K562 (cell line): Measurements from ENCODE around the gene THAP8. TPM values are rescaled to one million over a fixed set of nuclear protein-coding genes. Genes with fewer than 3 reads are reported as not detected.
A peak's percentile ranks its signal among the peaks of the same experiment; 100 is the strongest.

Experiments used
- ATAC-seq: fragments of 200-7000 bp; cut with Tn5 transposase; 3 replicates; pipeline ENCODE4 v1.9.1; 2020; ENCODE audit warnings: moderate library complexity
- BruUV-seq: library from RNA; stranded (reverse); fragments of 400-500 nt; replicated peaks from 2 replicates; lab custom pipeline; 2021; lab: Mats Ljungman, UMichigan
- CTCF ChIA-PET: fragments of 300-600 bp; formaldehyde crosslinking; extraction: SDS; loops from one replicate; lab custom pipeline; 2021; ENCODE audit warnings: low intra/inter-chr PET ratio; lab: Yijun Ruan, JAX
- POLR2A ChIA-PET: fragments of 300-600, 350-650 bp; sonication (Branson Sonifier 250); formaldehyde crosslinking; extraction: SDS; loops from one replicate; lab custom pipeline; 2021; ENCODE audit warnings: antibody characterized with exemption, inconsistent platforms; lab: Yijun Ruan, JAX
- DNase-seq, 4 experiments: peaks; one replicate each; pipeline versions ENCODE4 v3.0.0 to v3.0.0-alpha.2; 2011 to 2018; ENCODE audit warnings: low spot score in 3 of 4, mixed read lengths in 3 of 4; ENCODE audit errors: extremely low read depth in 1 of 4
- FAIRE-seq: peaks from 2 replicates; lab custom pipeline; 2011; peaks lifted over from hg19 to GRCh38; lab: Jason Lieb, UNC
- H2AFZ ChIP-seq: 2 replicates; pipeline ENCODE4 v1.6.0; 2011; ENCODE audit warnings: low read depth, low read length, control low read depth, inconsistent platforms
- H3K27ac ChIP-seq: fragments of 200-600 bp; 3 replicates; pipeline ENCODE4 v1.8.0; 2011; ENCODE audit warnings: low read depth, mild to moderate bottlenecking, control low read depth, inconsistent platforms, low read length, moderate library complexity, mixed read lengths; ENCODE audit errors: extremely low read depth
- H3K27me3 ChIP-seq, 2 experiments: fragments of 300-600 bp in 1 of 2; 2 replicates in 1 of 2; 3 replicates in 1 of 2; pipeline versions ENCODE4 v1.6.0 to v1.8.0; 2011; ENCODE audit warnings: inconsistent platforms in 2 of 2, low read length in 2 of 2, mild to moderate bottlenecking in 1 of 2, mixed read lengths in 1 of 2, moderate library complexity in 1 of 2; ENCODE audit not compliant: control insufficient read depth in 2 of 2, insufficient read depth in 2 of 2
- H3K36me3 ChIP-seq: fragments of 300-600 bp; 3 replicates; pipeline ENCODE4 v1.8.0; 2011; ENCODE audit warnings: mild to moderate bottlenecking, low read length, inconsistent platforms; ENCODE audit not compliant: control insufficient read depth, insufficient read depth
- H3K4me1 ChIP-seq, 2 experiments: fragments of 200-600 bp in 1 of 2; replicated peaks in 1 of 2; 2 replicates in 1 of 2; 3 replicates in 1 of 2; pipeline versions ENCODE4 v1.5.1 to v1.8.0; 2011; ENCODE audit warnings: inconsistent platforms in 2 of 2, low read length in 2 of 2, mild to moderate bottlenecking in 1 of 2, mixed read lengths in 1 of 2, moderate library complexity in 1 of 2; ENCODE audit not compliant: control insufficient read depth in 2 of 2, insufficient read depth in 2 of 2
- H3K4me2 ChIP-seq: 2 replicates; pipeline ENCODE4 v1.6.1; 2011; ENCODE audit warnings: low read length, control low read depth, inconsistent platforms, mixed read lengths; ENCODE audit not compliant: insufficient read depth
- H3K4me3 ChIP-seq: fragments of 200-600 bp; sonication (generic), shearing (Covaris generic); 2 replicates; pipeline ENCODE4 v1.5.1; 2016; ENCODE audit warnings: control low read depth, inconsistent platforms
- H3K79me2 ChIP-seq: fragments of 200-600 bp; 3 replicates; pipeline ENCODE4 v1.8.0; 2011; ENCODE audit warnings: low read length, inconsistent platforms; ENCODE audit not compliant: control insufficient read depth, insufficient read depth
- H3K9ac ChIP-seq, 2 experiments: 2 replicates each; pipeline versions ENCODE4 v1.6.0 to v1.6.1; 2011; ENCODE audit warnings: low read depth in 2 of 2, low read length in 2 of 2, control low read depth in 1 of 2, inconsistent platforms in 1 of 2, mild to moderate bottlenecking in 1 of 2, mixed read lengths in 1 of 2; ENCODE audit not compliant: insufficient read depth in 1 of 2
- H3K9me1 ChIP-seq: one replicate; pipeline ENCODE4 v1.6.0; 2011; ENCODE audit warnings: inconsistent platforms, mild to moderate bottlenecking, low read length, moderate library complexity; ENCODE audit not compliant: control insufficient read depth, insufficient read depth
- H3K9me3 ChIP-seq: replicated peaks from 2 replicates; pipeline ENCODE4 v1.5.1; 2011; ENCODE audit warnings: low read depth, low read length, inconsistent platforms; ENCODE audit not compliant: control insufficient read depth, insufficient read depth
- H4K20me1 ChIP-seq: replicated peaks from 2 replicates; pipeline ENCODE4 v1.6.1; 2011; ENCODE audit warnings: low read length, inconsistent platforms, mixed read lengths; ENCODE audit not compliant: control insufficient read depth, insufficient read depth
- ARID2 ChIP-seq: fragments of 450-650 bp; IDR thresholded peaks from 2 replicates; pipeline ENCODE4 v1.6.1; 2017; ENCODE audit warnings: antibody characterized with exemption, mild to moderate bottlenecking
- BMI1 ChIP-seq: fragments of 150-350 bp; IDR thresholded peaks from 2 replicates; pipeline ENCODE4 v1.6.1; 2014; ENCODE audit warnings: low read length
- DEAF1 ChIP-seq: fragments of 450-650 bp; formaldehyde crosslinking; IDR thresholded peaks from 2 replicates; pipeline ENCODE4 v1.4.0; 2020; ENCODE audit warnings: mild to moderate bottlenecking, moderate library complexity
- DPF2 ChIP-seq: fragments of 450-650 bp; IDR thresholded peaks from 2 replicates; pipeline ENCODE4 v1.6.1; 2016
- E2F3 ChIP-seq: fragments of 250-450 bp; sonication (Bioruptor Pico); IDR thresholded peaks from 2 replicates; pipeline ENCODE4 v1.4.0; 2020; ENCODE audit warnings: mild to moderate bottlenecking
- KLF16 ChIP-seq: IDR thresholded peaks from 2 replicates; pipeline ENCODE4 v1.6.1; 2016; ENCODE audit warnings: antibody characterized with exemption
- MAFF ChIP-seq: IDR thresholded peaks from 2 replicates; pipeline ENCODE4 v1.6.1; 2012; ENCODE audit warnings: low read length, improper control_type of control experiment
- NFIC ChIP-seq: fragments of 450-650 bp; IDR thresholded peaks from 2 replicates; pipeline ENCODE4 v1.6.1; 2017; ENCODE audit warnings: mild to moderate bottlenecking, inconsistent platforms
- SAFB ChIP-seq: fragments of 200-400 bp; formaldehyde crosslinking; IDR thresholded peaks from 2 replicates; pipeline ENCODE4 v1.6.1; 2017; ENCODE audit warnings: low read depth, low read length, borderline replicate concordance
- SNIP1 ChIP-seq: fragments of 450-650 bp; IDR thresholded peaks from 2 replicates; pipeline ENCODE4 v1.7.1; 2017; ENCODE audit warnings: low read depth, mild to moderate bottlenecking
- SREBF2 ChIP-seq: sonication (generic); formaldehyde crosslinking; IDR thresholded peaks from 2 replicates; pipeline ENCODE4 v1.4.0; 2020; ENCODE audit warnings: mild to moderate bottlenecking, missing genetic modification reagents
- TCFL5 ChIP-seq: fragments of 250-450 bp; sonication (Bioruptor Pico); conservative IDR thresholded peaks from 2 replicates; pipeline ENCODE4 v1.6.1; 2021; ENCODE audit warnings: mild to moderate bottlenecking, moderate library complexity, matching md5 sums
- WHSC1 ChIP-seq: IDR thresholded peaks from one replicate; pipeline ENCODE4 v1.6.1; 2012; ENCODE audit warnings: low read length, control low read depth, inconsistent platforms
- ZBTB8A ChIP-seq: fragments of 450-650 bp; IDR thresholded peaks from 2 replicates; pipeline ENCODE4 v1.6.1; 2018; ENCODE audit warnings: mild to moderate bottlenecking, moderate library complexity; ENCODE audit not compliant: partially characterized antibody
- ZNF354B ChIP-seq: fragments of 250-450 bp; sonication (Bioruptor Pico); IDR thresholded peaks from 2 replicates; pipeline ENCODE4 v1.4.0; 2020
- ZNF592 ChIP-seq: fragments of 450-650 bp; IDR thresholded peaks from 2 replicates; pipeline ENCODE4 v1.6.1; 2017; ENCODE audit warnings: antibody characterized with exemption, mild to moderate bottlenecking
- ZSCAN29 ChIP-seq: fragments of 450-650 bp; IDR thresholded peaks from 2 replicates; pipeline ENCODE4 v1.6.1; 2017
- WGBS: fragments of 100-300 bp; shearing (Covaris generic); methylation state at CpG from one replicate; pipeline ENCODE4 v1.1.6; 2016; ENCODE audit warnings: low coverage, mixed read lengths; ENCODE audit not compliant: insufficient coverage; ENCODE audit errors: missing lambda C conversion rate; 5-methylcytosine and 5-hydroxymethylcytosine counted together
- in situ Hi-C: fragments of 300-500 bp; cut with MboI; formaldehyde crosslinking; loops from 4 replicates; pipeline ENCODE4 v1.15.0; 2018; ENCODE audit warnings: inconsistent platforms, mixed read lengths
- intact Hi-C: fragments of 100-400 bp; cut with micrococcal nuclease; formaldehyde crosslinking; loops from 2 replicates; pipeline ENCODE4 v1.14.2; 2022
- polyA plus RNA-seq, 8 experiments: library from polyadenylated mRNA; depleted of rRNA in 4 of 8; stranded (reverse) in 5 of 8; unstranded in 3 of 8; fragments of >200 nt; fragmentation: Nextera tagmentation in 2 of 8; fragmentation: Illumina TruSeq in 1 of 8; extraction: Ambion mirVana in 2 of 8; extraction: Trizol in 1 of 8; gene quantifications; 2 replicates each; pipeline versions ENCODE4 v1.2.1 to v1.2.3, GENCODE V29; 2011 to 2014; ENCODE audit warnings: inconsistent platforms in 1 of 8, missing spikeins in 1 of 8
- total RNA-seq, 7 experiments: library from RNA; depleted of rRNA in 6 of 7; stranded (reverse); fragments of >200 nt in 6 of 7; fragmentation: Illumina TruSeq in 2 of 7; extraction: Trizol in 2 of 7; gene quantifications; 2 replicates each; pipeline versions ENCODE4 v1.2.1 to v1.2.3, GENCODE V29; 2011 to 2021; ENCODE audit warnings: low replicate concordance in 1 of 7

THAP8 gene
- total and polyA plus RNA-seq, 9 of the 15 experiments (the other 6 are each of a cell fraction or from before 2014, with no cell fraction given): 0.11 to 2.0 (median 0.94) TPM

GRCh38 chr19:36054119-36054732, at the start of gene THAP8 (continued):
- TF ChIP-seq TCFL5 (CRISPR knock-in tag) (no peak), SAFB (peak; percentile 80; the same call in 1 of the 2 replicates)

GRCh38 chr19:36103040-36103626, 49.0 kb upstream of the THAP8 start:
- FAIRE-seq (no peak), ATAC-seq (no peak), DNase-seq (no peak)
- in situ Hi-C loops (no loop called here), intact Hi-C loops (no loop called here)
- peak overlapping the region; percentile 31; the same call in 1 of the 3 replicates for H3K27ac ChIP-seq
- WGBS: 94% methylated on average over 21 of the region's 24 CpGs
- peaks cover 15 to 54% of the 10 kb centered on the region in 2 experiments; a peak in 4 of 5 replicates for H3K4me1 ChIP-seq
- no peak overlapping the region for H3K4me2 ChIP-seq
- no peaks in the 10 kb centered on the region for H3K79me2 ChIP-seq
- POLR2A ChIA-PET: interaction anchor here (0.9 to 3.5 kb wide), 4 partner anchors 8 to 47 kb away, joined by 3 to 10 read pairs (median 8); partner anchors contain the start of gene POLR2I
- CTCF ChIA-PET: no interaction called here
- H3K36me3 ChIP-seq: peaks cover 84% of the 10 kb centered on the region
- peaks cover 8% of the 10 kb centered on the region for H3K9me1 ChIP-seq
- BruUV-seq: no TSS peak
- H3K27me3 ChIP-seq: no peaks in the 10 kb centered on the region
- no peak overlapping the region for H2AFZ ChIP-seq
- H4K20me1 ChIP-seq: no peaks in the 10 kb centered on the region
- H3K4me3 ChIP-seq: no peak overlapping the region
- H3K9me3 ChIP-seq: no peaks in the 10 kb centered on the region
- H3K9ac ChIP-seq: peak overlapping the region in 1 of 2 experiments; percentile 84; a peak in 2 of 4 replicates
- TF ChIP-seq KLF16 (no peak), BMI1 (no peak), ZSCAN29 (no peak), E2F3 (no peak), ZNF592 (no peak), SNIP1 (no peak), ZBTB8A (no peak), NFIC (no peak), DEAF1 (no peak), ARID2 (no peak), SREBF2 (CRISPR knock-in tag) (no peak), WHSC1 (no peak), ZNF354B (no peak), MAFF (no peak), DPF2 (no peak)
